Mucosa of stomach (tissue), 1 donor: ENCODE data around the gene HNMT.

ENCODE experiments used
- H3K27me3 ChIP-seq: one replicate; pipeline ENCODE4 v1.7.0; 2013; ENCODE audit warnings: mild to moderate bottlenecking, low read length; ENCODE audit not compliant: control insufficient read depth, insufficient read depth
- H3K36me3 ChIP-seq: one replicate; pipeline ENCODE4 v1.7.0; 2013; ENCODE audit warnings: low read length; ENCODE audit not compliant: control insufficient read depth, insufficient read depth
- H3K4me1 ChIP-seq: one replicate; pipeline ENCODE4 v1.7.0; 2013; ENCODE audit warnings: mild to moderate bottlenecking, low read length; ENCODE audit not compliant: control insufficient read depth, insufficient read depth
- H3K4me3 ChIP-seq: one replicate; pipeline ENCODE4 v1.7.0; 2013; ENCODE audit warnings: low read length
- H3K9ac ChIP-seq: one replicate; pipeline ENCODE4 v1.7.0; 2013; ENCODE audit warnings: mild to moderate bottlenecking, low read length, moderate library complexity
- H3K9me3 ChIP-seq: one replicate; pipeline ENCODE4 v1.7.0; 2013; ENCODE audit warnings: mild to moderate bottlenecking, low read length, moderate library complexity; ENCODE audit not compliant: control insufficient read depth
- donor health status: Pancreatic carcinoma.

Gene HNMT

GRCh38 chr2:138020432-138020831 lies 56.2 kb downstream of the HNMT start:
- H3K4me3 ChIP-seq, result no peak overlapping the region
- H3K9me3 ChIP-seq, result no peaks in the 10 kb centered on the region
- no peak overlapping the region for H3K9ac ChIP-seq
- no peaks in the 10 kb centered on the region for H3K4me1 ChIP-seq
- H3K27me3 ChIP-seq, result no peaks in the 10 kb centered on the region
- H3K36me3 ChIP-seq, result no peaks in the 10 kb centered on the region

DNA sequence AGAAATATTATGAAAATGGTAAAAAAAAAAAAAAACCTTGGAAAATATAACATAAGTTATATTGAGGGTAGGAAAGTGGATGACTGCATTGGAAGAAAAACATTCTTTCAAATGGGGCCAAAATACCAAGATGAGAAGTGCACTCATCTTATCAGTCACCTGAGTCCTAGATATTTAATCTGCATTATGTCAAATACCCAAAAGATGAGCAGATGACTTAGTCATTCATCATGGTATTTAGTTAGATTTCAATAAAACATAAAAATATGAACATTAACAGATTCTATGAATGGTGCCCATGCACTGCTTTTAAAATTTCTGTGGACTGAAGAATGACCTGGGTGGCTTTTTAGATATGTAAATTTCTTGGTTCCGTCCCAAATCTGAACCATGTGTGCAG lies 56.9 kb downstream of the HNMT start:
- Histone ChIP-seq H3K9me3 (no peaks in the 10 kb centered on the region), H3K9ac (no peak overlapping the region), H3K27me3 (no peaks in the 10 kb centered on the region), H3K36me3 (no peaks in the 10 kb centered on the region), H3K4me3 (no peak overlapping the region), H3K4me1 (no peaks in the 10 kb centered on the region)

- Histone ChIP-seq H3K27me3 (no peaks in the 10 kb centered on the region), H3K4me1 (no peaks in the 10 kb centered on the region), H3K9me3 (no peaks in the 10 kb centered on the region), H3K4me3 (no peak overlapping the region), H3K9ac (no peak overlapping the region), H3K36me3 (no peaks in the 10 kb centered on the region)
Observed at GRCh38 chr2:138023298-138023697, 59.0 kb downstream of the HNMT start.

- Histone ChIP-seq H3K4me1 (peaks cover 3% of the 10 kb centered on the region), H3K27me3 (no peaks in the 10 kb centered on the region), H3K9me3 (no peaks in the 10 kb centered on the region), H3K9ac (no peak overlapping the region), H3K4me3 (no peak overlapping the region), H3K36me3 (no peaks in the 10 kb centered on the region)
Observed at GRCh38 chr2:138023976-138024375, 59.7 kb downstream of the HNMT start.

DNA sequence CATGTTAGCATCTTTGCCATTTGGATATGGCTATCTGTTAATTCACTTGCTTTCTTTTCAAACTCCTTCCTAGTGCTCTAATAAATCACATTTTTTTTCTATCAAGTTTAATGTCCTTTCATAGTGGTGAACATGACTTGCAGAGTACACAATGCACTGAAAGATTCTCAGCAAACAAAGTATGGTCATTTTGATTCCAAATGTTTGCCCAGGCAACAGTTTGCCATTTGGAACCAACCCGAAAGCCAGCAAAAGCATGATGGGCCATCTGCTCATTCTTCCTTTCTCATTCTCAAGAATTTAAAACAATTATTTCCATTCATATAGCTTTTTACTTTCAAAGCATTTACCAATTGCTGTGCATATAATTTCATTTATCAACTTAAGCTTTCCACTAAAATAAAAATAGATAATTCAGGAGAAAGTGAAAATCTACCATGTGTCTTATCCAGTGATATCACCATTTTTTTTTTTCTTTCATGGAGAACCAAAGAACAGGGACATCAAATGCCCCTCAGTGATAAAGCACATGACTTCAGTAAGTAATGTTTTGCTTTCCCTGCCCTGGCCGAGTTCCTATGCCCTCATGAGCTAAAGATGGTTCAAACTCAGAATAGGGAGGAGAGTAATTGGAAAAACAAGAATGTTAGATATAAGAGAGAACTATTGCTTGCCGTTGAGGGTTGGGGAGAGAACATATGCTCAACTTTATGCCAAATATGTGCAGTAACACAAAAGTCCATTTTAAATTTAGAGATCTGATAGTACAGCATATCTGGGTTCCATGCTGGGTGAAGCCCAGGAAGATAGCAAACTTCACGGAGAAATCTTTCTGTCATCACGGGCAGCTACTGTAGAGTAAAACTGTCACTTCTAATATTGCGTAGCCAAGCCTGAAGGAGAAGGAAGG lies 62.1 kb downstream of the HNMT start:
- no peak overlapping the region for H3K4me3 ChIP-seq
- no peaks in the 10 kb centered on the region for H3K36me3 ChIP-seq

GRCh38 chr2:138028538-138028937 lies 64.3 kb downstream of the HNMT start:
- Histone ChIP-seq H3K36me3 (no peaks in the 10 kb centered on the region), H3K27me3 (no peaks in the 10 kb centered on the region), H3K9ac (no peak overlapping the region), H3K4me3 (no peak overlapping the region), H3K4me1 (peaks cover 3% of the 10 kb centered on the region), H3K9me3 (no peaks in the 10 kb centered on the region)

More for the DNA sequence above, 62.1 kb downstream of the HNMT start:
- no peak overlapping the region for H3K9ac ChIP-seq
- H3K9me3 ChIP-seq, result no peaks in the 10 kb centered on the region
- H3K4me1 ChIP-seq, result peaks cover 3% of the 10 kb centered on the region
- H3K27me3 ChIP-seq, result no peaks in the 10 kb centered on the region

DNA sequence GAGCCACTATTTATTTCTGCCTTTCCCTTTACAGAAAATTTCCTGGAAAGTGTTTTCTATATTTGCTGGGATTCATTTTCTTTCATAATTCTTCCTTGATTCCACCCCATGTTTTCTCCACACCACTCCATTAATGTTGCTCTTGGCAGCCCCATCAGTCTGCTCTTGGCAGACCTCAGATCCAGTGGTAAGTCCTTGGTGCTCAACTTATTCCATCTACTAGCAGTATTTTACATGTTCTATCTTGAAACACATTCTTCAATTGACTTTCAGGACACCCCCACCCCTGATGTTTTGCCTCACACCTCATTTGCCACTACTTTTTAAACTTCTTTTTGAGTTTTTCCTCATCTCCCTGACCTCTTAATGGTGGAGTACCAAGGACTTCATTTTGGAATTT lies 65.0 kb downstream of the HNMT start:
- H3K36me3 ChIP-seq, result no peaks in the 10 kb centered on the region
- no peak overlapping the region for H3K4me3 ChIP-seq
- H3K4me1 ChIP-seq, result peaks cover 3% of the 10 kb centered on the region
- no peaks in the 10 kb centered on the region for H3K9me3 ChIP-seq
- no peaks in the 10 kb centered on the region for H3K27me3 ChIP-seq
- H3K9ac ChIP-seq, result no peak overlapping the region

GRCh38 chr2:138030459-138030858 lies 66.2 kb downstream of the HNMT start:
- Histone ChIP-seq H3K9me3 (no peaks in the 10 kb centered on the region), H3K4me3 (no peak overlapping the region), H3K4me1 (peaks cover 3% of the 10 kb centered on the region), H3K36me3 (no peaks in the 10 kb centered on the region), H3K9ac (no peak overlapping the region), H3K27me3 (no peaks in the 10 kb centered on the region)

DNA sequence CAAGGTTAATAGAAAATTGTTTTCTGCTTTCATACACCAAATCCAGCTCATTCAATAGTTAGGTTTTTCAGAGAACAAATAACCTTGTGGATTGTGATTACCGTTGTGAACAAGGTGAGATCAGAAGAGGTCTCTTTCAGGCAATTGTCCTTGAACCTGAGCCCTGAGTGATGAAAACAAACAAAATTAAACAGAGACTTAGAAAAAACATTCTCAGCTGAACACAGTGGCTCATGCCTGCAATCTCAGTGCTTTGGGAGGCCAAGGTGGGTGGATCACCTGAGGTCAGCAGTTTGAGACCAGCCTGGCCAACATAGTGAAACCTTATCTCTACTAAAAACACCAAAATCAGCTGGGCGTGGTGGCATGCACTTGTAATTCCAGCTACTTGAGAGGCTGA lies 68.1 kb downstream of the HNMT start:
- Histone ChIP-seq H3K9me3 (no peaks in the 10 kb centered on the region), H3K27me3 (no peaks in the 10 kb centered on the region), H3K36me3 (no peaks in the 10 kb centered on the region), H3K4me1 (peaks cover 7% of the 10 kb centered on the region), H3K9ac (no peak overlapping the region), H3K4me3 (no peak overlapping the region)

DNA sequence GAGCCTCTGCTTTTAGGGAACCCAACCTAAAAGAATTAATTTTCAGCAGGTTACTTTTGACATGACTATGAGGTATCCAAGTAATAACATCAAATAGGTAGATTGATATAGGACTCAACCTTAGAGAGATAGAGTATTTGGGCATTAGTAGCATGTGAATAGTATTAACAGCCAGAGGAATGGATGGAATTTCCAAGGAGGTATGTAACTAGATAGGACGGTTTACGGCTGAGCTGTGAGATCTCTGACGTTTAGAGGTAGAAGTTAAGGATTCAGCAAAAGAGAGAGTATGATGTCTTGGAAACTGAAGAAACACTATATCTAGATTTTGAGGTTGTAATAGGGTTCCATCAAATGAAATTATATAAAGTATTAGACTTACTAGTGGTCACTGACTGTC lies 70.3 kb downstream of the HNMT start:
- no peak overlapping the region for H3K4me3 ChIP-seq
- H3K27me3 ChIP-seq, result no peaks in the 10 kb centered on the region
- no peaks in the 10 kb centered on the region for H3K36me3 ChIP-seq

DNA sequence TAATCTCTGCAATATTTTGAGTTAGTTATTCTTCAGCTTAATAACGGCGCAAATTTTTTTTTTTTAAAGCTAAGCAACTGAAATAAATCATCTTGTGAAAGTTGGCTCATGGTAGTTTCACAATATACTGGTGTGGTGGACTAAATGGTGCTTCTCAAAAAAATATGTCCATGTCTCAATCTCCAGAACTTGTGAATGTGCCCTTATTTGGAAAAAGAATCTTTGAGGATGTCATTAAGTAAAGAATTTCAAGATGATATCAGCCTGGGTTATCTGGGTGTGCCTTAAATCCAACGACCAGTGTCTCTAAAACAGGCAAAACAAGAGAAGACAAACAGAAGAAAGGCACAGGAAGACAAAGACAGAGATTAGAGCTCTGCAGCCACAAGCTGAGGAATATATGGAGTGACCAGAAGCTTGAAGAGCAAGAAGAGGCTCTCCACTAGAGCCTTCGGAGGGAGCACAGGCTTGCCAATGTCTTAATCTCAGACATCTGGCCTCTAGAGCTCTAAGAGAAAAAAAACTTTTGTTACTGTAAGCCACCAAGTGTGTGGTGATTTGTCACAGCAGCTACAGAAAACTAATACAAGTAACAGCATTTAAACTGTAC lies 71.4 kb downstream of the HNMT start:
- H3K4me3 ChIP-seq, result no peak overlapping the region
- H3K27me3 ChIP-seq, result no peaks in the 10 kb centered on the region
- peaks cover 3% of the 10 kb centered on the region for H3K4me1 ChIP-seq
- H3K36me3 ChIP-seq, result no peaks in the 10 kb centered on the region
- H3K9ac ChIP-seq, result no peak overlapping the region
- no peaks in the 10 kb centered on the region for H3K9me3 ChIP-seq

More for the DNA sequence above, 70.3 kb downstream of the HNMT start:
- H3K4me1 ChIP-seq, result peaks cover 3% of the 10 kb centered on the region
- H3K9me3 ChIP-seq, result no peaks in the 10 kb centered on the region
- no peak overlapping the region for H3K9ac ChIP-seq

- Histone ChIP-seq H3K4me3 (no peak overlapping the region), H3K27me3 (no peaks in the 10 kb centered on the region), H3K9ac (no peak overlapping the region)
Observed at GRCh38 chr2:138036522-138036921, 72.2 kb downstream of the HNMT start.

More at GRCh38 chr2:138036522-138036921, 72.2 kb downstream of the HNMT start:
- Histone ChIP-seq H3K36me3 (no peaks in the 10 kb centered on the region), H3K4me1 (peaks cover 3% of the 10 kb centered on the region), H3K9me3 (no peaks in the 10 kb centered on the region)
